Activated T-helper 17 cell treated with anti-CD3 and anti-CD28 coated beads, Interleukin-2, amount 50 U/mL, for 72 hours (primary cell): Measurements from ENCODE around the gene PYHIN1. TPM values are rescaled to one million over a fixed set of nuclear protein-coding genes. Genes with fewer than 3 reads are reported as not detected.
"Not testable (repeated sequence)": the region's sequence is repeated elsewhere in the genome, so short reads cannot be mapped to it uniquely, and the experiment has no call there.

ENCODE experiments used
- ATAC-seq: fragments of 150-1000 bp; cut with Tn5 transposase; replicated peaks from 2 replicates; pipeline ENCODE4 v1.10.0; 2021; ENCODE audit warnings: mild to moderate bottlenecking, moderate library complexity
- H3K27ac Mint-ChIP-seq: one replicate; pipeline ENCODE4 v1.8.0; 2022; ENCODE audit warnings: mixed read lengths
- H3K27me3 Mint-ChIP-seq: one replicate; pipeline ENCODE4 v1.8.0; 2022; ENCODE audit warnings: mixed read lengths
- H3K36me3 Mint-ChIP-seq: one replicate; pipeline ENCODE4 v1.8.0; 2022; ENCODE audit warnings: low read depth, mild to moderate bottlenecking, mixed read lengths
- H3K4me1 Mint-ChIP-seq: one replicate; pipeline ENCODE4 v1.8.0; 2022; ENCODE audit warnings: mixed read lengths
- H3K4me3 Mint-ChIP-seq: one replicate; pipeline ENCODE4 v1.8.0; 2022; ENCODE audit warnings: mild to moderate bottlenecking, mixed read lengths
- H3K9me3 Mint-ChIP-seq: one replicate; pipeline ENCODE4 v1.8.0; 2022; ENCODE audit warnings: mixed read lengths
- total RNA-seq, 2 donors: library from RNA; stranded (reverse); gene quantifications; one replicate each; pipeline ENCODE4 v1.2.3, GENCODE V29; 2022

PYHIN1 gene
- total RNA-seq, 2 donors from 2014 or later: 19.6 to 27.8 TPM

- peak overlapping the region; percentile 54 for H3K4me3 Mint-ChIP-seq
- peaks cover 13% of the 10 kb centered on the region for H3K36me3 Mint-ChIP-seq
- no peaks in the 10 kb centered on the region for H3K9me3 Mint-ChIP-seq
- ATAC-seq: peak; percentile 79
- no peaks in the 10 kb centered on the region for H3K27me3 Mint-ChIP-seq
- H3K4me1 Mint-ChIP-seq: peaks cover 14% of the 10 kb centered on the region
- H3K27ac Mint-ChIP-seq: peak overlapping the region; percentile 6
Observed at GRCh38 chr1:158998037-158998780, 66.9 kb downstream of the PYHIN1 start.

- Mint-ChIP-seq H3K27me3 (no peaks in the 10 kb centered on the region), H3K27ac (peak overlapping the region; percentile 6), H3K4me3 (peak overlapping the region; percentile 54), H3K4me1 (peaks cover 14% of the 10 kb centered on the region), H3K36me3 (peaks cover 13% of the 10 kb centered on the region), H3K9me3 (no peaks in the 10 kb centered on the region)
- ATAC-seq: peak; percentile 42
Observed at GRCh38 chr1:158998781-158999161, 67.4 kb downstream of the PYHIN1 start.

GRCh38 chr1:158999316-159000069, 68.1 kb downstream of the PYHIN1 start:
- ATAC-seq: no peak
- Mint-ChIP-seq H3K9me3 (no peaks in the 10 kb centered on the region), H3K4me3 (no peak overlapping the region), H3K36me3 (peaks cover 13% of the 10 kb centered on the region), H3K4me1 (peaks cover 14% of the 10 kb centered on the region), H3K27ac (no peak overlapping the region), H3K27me3 (no peaks in the 10 kb centered on the region)

GRCh38 chr1:159000070-159000409, 68.7 kb downstream of the PYHIN1 start:
- peaks cover 13% of the 10 kb centered on the region for H3K36me3 Mint-ChIP-seq
- H3K9me3 Mint-ChIP-seq: no peaks in the 10 kb centered on the region
- H3K4me1 Mint-ChIP-seq: peaks cover 14% of the 10 kb centered on the region
- H3K27me3 Mint-ChIP-seq: no peaks in the 10 kb centered on the region
- ATAC-seq: no peak
- peak overlapping the region; percentile 16 for H3K27ac Mint-ChIP-seq
- H3K4me3 Mint-ChIP-seq: no peak overlapping the region

- ATAC-seq: no peak
- H3K9me3 Mint-ChIP-seq: no peaks in the 10 kb centered on the region
- no peak overlapping the region for H3K4me3 Mint-ChIP-seq
- H3K27ac Mint-ChIP-seq: peak overlapping the region; percentile 16
- H3K4me1 Mint-ChIP-seq: peaks cover 16% of the 10 kb centered on the region
- peaks cover 13% of the 10 kb centered on the region for H3K36me3 Mint-ChIP-seq
- no peaks in the 10 kb centered on the region for H3K27me3 Mint-ChIP-seq
Observed at GRCh38 chr1:159000625-159001024, 69.3 kb downstream of the PYHIN1 start.

- Mint-ChIP-seq H3K9me3 (no peaks in the 10 kb centered on the region), H3K36me3 (peaks cover 25% of the 10 kb centered on the region), H3K4me3 (peak overlapping the region; percentile 40), H3K27ac (peak overlapping the region; percentile 99), H3K4me1 (peaks cover 40% of the 10 kb centered on the region), H3K27me3 (no peaks in the 10 kb centered on the region)
- ATAC-seq: no peak
Observed at GRCh38 chr1:159005161-159005560, 73.8 kb downstream of the PYHIN1 start.

- no peak for ATAC-seq
- H3K27ac Mint-ChIP-seq: peak overlapping the region; percentile 99
- H3K27me3 Mint-ChIP-seq: no peaks in the 10 kb centered on the region
- peak overlapping the region; percentile 40 for H3K4me3 Mint-ChIP-seq
- peaks cover 25% of the 10 kb centered on the region for H3K36me3 Mint-ChIP-seq
- H3K9me3 Mint-ChIP-seq: no peaks in the 10 kb centered on the region
- peaks cover 38% of the 10 kb centered on the region for H3K4me1 Mint-ChIP-seq
Observed at GRCh38 chr1:159005676-159006075, 74.3 kb downstream of the PYHIN1 start.

- ATAC-seq, H3K9me3 Mint-ChIP-seq, H3K27me3 Mint-ChIP-seq: not testable (repeated sequence)
- H3K4me3 Mint-ChIP-seq: peak overlapping the region; percentile 40
- H3K4me1 Mint-ChIP-seq: peaks cover 36% of the 10 kb centered on the region
- H3K27ac Mint-ChIP-seq: peak overlapping the region; percentile 99
- H3K36me3 Mint-ChIP-seq: peaks cover 29% of the 10 kb centered on the region
Observed at GRCh38 chr1:159006210-159006807, 75.0 kb downstream of the PYHIN1 start.

- Mint-ChIP-seq H3K36me3 (peaks cover 42% of the 10 kb centered on the region), H3K4me1 (peaks cover 36% of the 10 kb centered on the region), H3K27ac (peak overlapping the region; percentile 99), H3K9me3 (no peaks in the 10 kb centered on the region), H3K27me3 (no peaks in the 10 kb centered on the region), H3K4me3 (peak overlapping the region; percentile 89)
- ATAC-seq: no peak
Observed at GRCh38 chr1:159007726-159008125, 76.4 kb downstream of the PYHIN1 start.

GRCh38 chr1:159008744-159009188, 77.4 kb downstream of the PYHIN1 start:
- peak overlapping the region; percentile 99 for H3K27ac Mint-ChIP-seq
- peak; percentile 63 for ATAC-seq
- H3K4me1 Mint-ChIP-seq: peaks cover 36% of the 10 kb centered on the region
- H3K9me3 Mint-ChIP-seq: no peaks in the 10 kb centered on the region
- H3K36me3 Mint-ChIP-seq: peaks cover 53% of the 10 kb centered on the region
- H3K4me3 Mint-ChIP-seq: peak overlapping the region; percentile 89
- no peaks in the 10 kb centered on the region for H3K27me3 Mint-ChIP-seq

- ATAC-seq: peak; percentile 33
- H3K27ac Mint-ChIP-seq: peak overlapping the region; percentile 99
- peaks cover 36% of the 10 kb centered on the region for H3K4me1 Mint-ChIP-seq
- H3K9me3 Mint-ChIP-seq: no peaks in the 10 kb centered on the region
- no peaks in the 10 kb centered on the region for H3K27me3 Mint-ChIP-seq
- peak overlapping the region; percentile 89 for H3K4me3 Mint-ChIP-seq
- peaks cover 58% of the 10 kb centered on the region for H3K36me3 Mint-ChIP-seq
Observed at GRCh38 chr1:159009287-159009686, 77.9 kb downstream of the PYHIN1 start.

GRCh38 chr1:159009704-159010361, 78.5 kb downstream of the PYHIN1 start, which contains the start of gene IFI16:
Gene IFI16 (plus strand): TSS chr1:159009907. CDS start chr1:159014681, 4,774 bp downstream.
- Mint-ChIP-seq H3K27ac (peak within 1 kb of the TSS; percentile 99), H3K9me3 (no peaks in the 10 kb centered on the region), H3K4me3 (peak within 1 kb of the TSS; percentile 89), H3K4me1 (peaks cover 36% of the 10 kb centered on the region), H3K27me3 (no peaks in the 10 kb centered on the region), H3K36me3 (peaks cover 63% of the 10 kb centered on the region)
- ATAC-seq: peak; percentile 76

GRCh38 chr1:159010391-159010790, 79.0 kb downstream of the PYHIN1 start:
- ATAC-seq: no peak
- H3K27ac Mint-ChIP-seq: peak overlapping the region; percentile 99
- peak overlapping the region; percentile 89 for H3K4me3 Mint-ChIP-seq
- no peaks in the 10 kb centered on the region for H3K27me3 Mint-ChIP-seq
- H3K9me3 Mint-ChIP-seq: no peaks in the 10 kb centered on the region
- peaks cover 35% of the 10 kb centered on the region for H3K4me1 Mint-ChIP-seq
- peaks cover 69% of the 10 kb centered on the region for H3K36me3 Mint-ChIP-seq

GRCh38 chr1:159011001-159011400, 79.6 kb downstream of the PYHIN1 start:
- not testable (repeated sequence) for H3K27me3 Mint-ChIP-seq, ATAC-seq, H3K9me3 Mint-ChIP-seq
- Mint-ChIP-seq H3K27ac (peak overlapping the region; percentile 99), H3K4me1 (peaks cover 33% of the 10 kb centered on the region), H3K4me3 (peak overlapping the region; percentile 89), H3K36me3 (peaks cover 75% of the 10 kb centered on the region)
